Muscle of leg (tissue), 11 donors: Measurements from ENCODE around the gene PFN3. TPM values are rescaled to one million over a fixed set of nuclear protein-coding genes. Genes with fewer than 3 reads are reported as not detected.
"Not testable (repeated sequence)": the region's sequence is repeated elsewhere in the genome, so short reads cannot be mapped to it uniquely, and the experiment has no call there.

Source experiments
- DNase-seq: peaks from one replicate; pipeline ENCODE4 v3.0.0; 2013
- H3K27ac ChIP-seq: one replicate; pipeline ENCODE4 v1.5.1; 2013; ENCODE audit warnings: mild to moderate bottlenecking, low read length, control low read depth
- H3K27me3 ChIP-seq: one replicate; pipeline ENCODE4 v1.6.1; 2013; ENCODE audit warnings: low read length; ENCODE audit not compliant: control insufficient read depth, insufficient read depth
- H3K36me3 ChIP-seq: one replicate; pipeline ENCODE4 v1.6.1; 2013; ENCODE audit warnings: low read length; ENCODE audit not compliant: control insufficient read depth, insufficient read depth
- H3K4me1 ChIP-seq: one replicate; pipeline ENCODE4 v1.6.1; 2013; ENCODE audit warnings: low read length; ENCODE audit not compliant: control insufficient read depth, insufficient read depth
- H3K4me3 ChIP-seq: one replicate; pipeline ENCODE4 v1.5.1; 2013; ENCODE audit warnings: low read length, control low read depth
- H3K9me3 ChIP-seq: replicated peaks from 2 replicates; pipeline ENCODE4 v1.6.1; 2013; ENCODE audit warnings: low read depth, low read length; ENCODE audit not compliant: control insufficient read depth
- WGBS: methylation state at CpG from one replicate; pipeline ENCODE4 v1.1.5; 2013; ENCODE audit warnings: missing lambda C conversion rate; ENCODE audit not compliant: insufficient coverage; 5-methylcytosine and 5-hydroxymethylcytosine counted together
- polyA plus RNA-seq, 8 donors: library from polyadenylated mRNA; unstranded; fragments of 120-200 nt; gene quantifications; one replicate each; pipeline versions ENCODE4 v1.2.1 to v1.2.3, GENCODE V29; 2013; ENCODE audit warnings: inconsistent platforms in 1 of 8, low replicate concordance in 1 of 8; ENCODE audit not compliant: insufficient read length in 8 of 8, insufficient read depth in 1 of 8
- total RNA-seq: library from RNA; stranded (reverse); fragments of 120-200 nt; gene quantifications from one replicate; pipeline ENCODE4 v1.2.4, GENCODE V29; 2013

The PFN3 gene
- total and polyA plus RNA-seq, 9 donors: not detected

DNA sequence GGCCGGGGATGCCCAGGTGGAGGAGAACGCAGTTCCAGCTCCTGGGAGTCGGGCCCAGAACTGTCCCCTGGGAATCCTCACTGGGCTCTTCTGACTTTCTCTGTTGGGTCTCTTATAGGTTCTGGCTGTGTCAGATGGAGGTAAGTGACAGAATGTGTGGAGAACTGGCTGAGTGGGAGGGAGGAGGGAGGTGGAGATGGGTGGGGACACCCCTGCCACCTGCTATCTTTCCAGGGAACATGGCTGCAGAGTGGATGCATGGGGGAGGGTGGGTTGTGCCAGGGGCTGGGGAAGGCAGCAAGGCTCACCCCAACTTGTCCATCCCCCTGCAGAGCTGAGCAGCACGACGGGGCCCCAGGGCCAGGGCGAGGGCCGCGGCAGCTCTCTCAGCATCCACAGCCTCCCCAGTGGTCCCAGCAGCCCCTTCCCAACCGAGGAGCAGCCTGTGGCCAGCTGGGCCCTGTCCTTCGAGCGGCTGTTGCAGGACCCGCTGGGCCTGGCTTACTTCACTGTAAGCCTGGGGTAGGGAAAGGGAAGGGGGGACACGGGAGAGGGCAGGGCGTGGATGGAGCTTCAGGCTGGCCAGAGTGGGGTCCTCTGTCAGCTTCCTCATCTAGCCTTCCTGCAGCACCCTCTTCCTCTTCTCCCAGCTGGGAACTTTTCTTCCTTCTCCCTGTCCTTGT, 34.5 kb downstream of the PFN3 start:
- no peak overlapping the region for H3K4me3 ChIP-seq
- H3K9me3 ChIP-seq: no peaks in the 10 kb centered on the region
- H3K36me3 ChIP-seq: no peaks in the 10 kb centered on the region
- DNase-seq: no peak
- peaks cover 7% of the 10 kb centered on the region for H3K27me3 ChIP-seq
- WGBS: 57% methylated on average over 6 of the region's 14 CpGs
- peaks cover 57% of the 10 kb centered on the region for H3K4me1 ChIP-seq
- peak overlapping the region; percentile 97 for H3K27ac ChIP-seq

DNA sequence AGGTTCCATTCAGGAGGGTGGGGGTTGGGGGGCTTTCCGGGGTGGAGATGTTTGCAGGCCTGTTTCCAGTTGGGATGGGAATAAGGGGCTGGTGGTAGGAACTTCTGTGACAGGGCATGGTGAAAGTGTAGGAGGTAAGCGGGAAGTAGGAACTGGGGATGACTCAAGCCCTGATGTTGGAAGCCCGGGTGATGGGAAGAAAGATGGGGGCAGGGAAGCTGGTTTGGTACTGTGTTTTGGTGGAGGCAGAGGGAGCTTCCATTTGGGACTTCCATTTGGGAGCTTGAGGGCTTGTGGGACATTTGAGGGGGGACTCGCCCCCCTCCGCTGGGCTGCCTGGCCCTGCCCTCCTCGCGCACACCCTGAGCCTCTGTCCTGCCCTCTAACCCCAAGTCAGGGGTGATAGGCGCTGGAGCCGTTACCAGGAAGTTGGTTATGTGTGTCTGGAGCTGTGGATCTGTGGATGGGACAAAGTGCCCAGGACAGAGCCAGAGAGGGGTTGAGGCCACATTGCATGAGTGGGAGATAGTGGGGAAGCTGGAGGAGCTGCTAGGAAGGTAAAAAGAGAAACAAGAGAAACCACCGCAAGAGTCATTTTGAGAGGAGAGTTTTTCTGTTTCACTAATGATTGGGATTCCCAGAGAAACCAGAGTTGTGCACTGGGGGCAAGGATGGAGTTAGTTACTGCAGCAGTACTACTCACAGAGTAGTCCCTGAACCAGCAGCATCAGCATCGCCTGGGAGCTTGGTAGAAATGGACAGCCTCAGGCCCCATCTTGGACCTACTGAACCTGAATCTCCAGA, 36.1 kb downstream of the PFN3 start:
- peak; percentile 4 for DNase-seq
- Histone ChIP-seq H3K27ac (no peak overlapping the region), H3K4me3 (no peak overlapping the region), H3K36me3 (no peaks in the 10 kb centered on the region), H3K4me1 (peaks cover 45% of the 10 kb centered on the region), H3K9me3 (no peaks in the 10 kb centered on the region), H3K27me3 (peaks cover 7% of the 10 kb centered on the region)
- 81% methylated on average over 7 of the region's 11 CpGs for WGBS

DNA sequence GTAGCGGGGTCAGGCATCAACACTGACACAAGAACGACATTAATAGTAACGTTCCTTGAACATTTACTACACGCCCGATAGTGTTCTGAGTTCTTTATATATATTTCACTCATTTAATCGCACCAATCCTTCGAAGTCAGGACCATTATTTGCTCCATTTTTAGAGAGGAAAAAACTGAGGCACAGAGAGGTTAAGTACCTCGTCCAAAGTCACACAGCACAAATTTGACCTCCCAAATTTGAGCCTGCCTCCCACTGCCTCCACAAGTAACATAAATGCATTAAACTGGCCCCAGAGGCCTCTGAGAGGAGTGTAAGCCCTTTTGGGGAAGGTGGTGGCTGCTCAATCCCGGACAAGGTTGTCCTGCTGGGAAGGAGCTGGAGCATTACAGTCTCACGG, 36.9 kb downstream of the PFN3 start:
- Histone ChIP-seq H3K36me3 (no peaks in the 10 kb centered on the region), H3K27ac (no peak overlapping the region), H3K9me3 (no peaks in the 10 kb centered on the region), H3K4me3 (no peak overlapping the region), H3K4me1 (peaks cover 42% of the 10 kb centered on the region), H3K27me3 (peaks cover 9% of the 10 kb centered on the region)
- 27% methylated on average over 2 of the region's 10 CpGs for WGBS
- no peak for DNase-seq

DNA sequence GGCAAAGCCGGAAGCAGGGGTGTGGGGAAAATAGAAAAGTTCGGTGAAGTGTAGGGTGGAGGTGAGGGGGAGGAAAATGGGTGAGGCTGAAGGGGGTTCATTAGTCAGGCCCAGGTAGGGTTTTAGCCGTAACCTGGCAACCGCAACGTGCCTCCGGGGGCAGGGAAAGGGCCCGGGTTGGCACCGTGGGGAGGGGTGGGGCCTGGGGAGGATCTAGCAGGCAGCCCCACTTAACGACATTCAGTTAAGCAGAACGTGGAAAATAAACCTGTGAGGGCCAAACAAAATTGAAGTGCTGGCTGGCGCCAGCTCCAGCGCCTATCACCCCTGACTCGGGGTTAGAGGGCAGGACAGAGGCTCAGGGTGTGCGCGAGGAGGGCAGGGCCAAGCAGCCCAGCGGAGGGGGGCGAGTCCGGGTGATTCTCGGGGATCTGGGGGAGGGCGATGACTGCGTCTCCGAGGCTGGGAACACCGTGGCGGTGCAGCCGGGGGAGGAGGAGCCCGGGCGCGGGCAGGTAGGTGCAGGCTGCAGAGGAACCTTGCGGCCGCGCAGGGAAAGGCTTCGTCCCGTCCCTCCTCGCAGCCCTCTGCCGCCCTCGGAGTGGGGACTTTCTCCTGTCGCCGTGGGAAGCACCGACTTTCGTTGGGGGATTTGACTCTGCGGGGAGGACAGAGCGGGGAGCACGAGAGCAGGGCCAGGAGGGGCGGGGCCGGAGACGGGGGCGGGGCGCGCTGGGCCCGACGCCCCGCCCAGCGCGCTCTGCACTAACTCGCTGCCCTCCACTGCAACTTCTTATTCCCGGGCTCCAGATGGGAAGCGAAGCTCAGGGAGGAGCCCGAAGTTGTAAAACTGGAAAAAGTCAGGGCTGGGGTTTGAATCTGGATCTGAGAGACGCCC, 37.6 kb downstream of the PFN3 start:
- WGBS: 7% methylated on average over 40 of the region's 59 CpGs
- H3K27ac ChIP-seq: no peak overlapping the region
- DNase-seq: peak; percentile 62

DNA sequence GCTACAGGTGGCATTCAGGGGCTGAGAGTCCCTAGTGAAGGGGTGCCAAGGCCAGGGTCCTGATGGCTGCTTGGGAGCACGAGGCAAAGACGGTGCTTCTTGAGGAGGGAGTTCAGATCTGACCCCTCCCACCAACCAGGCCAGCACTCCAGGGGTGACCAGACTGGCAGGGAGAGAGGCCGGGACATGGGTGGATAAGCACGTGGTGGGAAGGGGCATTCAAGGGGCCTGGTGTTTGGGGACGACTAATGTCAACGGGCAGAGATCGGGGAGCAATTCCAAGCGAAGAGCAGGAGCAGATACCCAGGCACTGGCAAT, 38.2 kb downstream of the PFN3 start:
- no peak overlapping the region for H3K27ac ChIP-seq
- no peaks in the 10 kb centered on the region for H3K9me3 ChIP-seq
- H3K27me3 ChIP-seq: peaks cover 13% of the 10 kb centered on the region
- 46% methylated on average over 6 of the region's 8 CpGs for WGBS
- DNase-seq: peak; percentile 3
- H3K4me1 ChIP-seq: peaks cover 38% of the 10 kb centered on the region
- H3K4me3 ChIP-seq: no peak overlapping the region
- no peaks in the 10 kb centered on the region for H3K36me3 ChIP-seq

More for the DNA sequence above, 37.6 kb downstream of the PFN3 start:
- H3K36me3 ChIP-seq: no peaks in the 10 kb centered on the region
- peaks cover 43% of the 10 kb centered on the region for H3K4me1 ChIP-seq
- no peaks in the 10 kb centered on the region for H3K9me3 ChIP-seq
- H3K4me3 ChIP-seq: peak overlapping the region; percentile 35
- peaks cover 11% of the 10 kb centered on the region for H3K27me3 ChIP-seq

DNA sequence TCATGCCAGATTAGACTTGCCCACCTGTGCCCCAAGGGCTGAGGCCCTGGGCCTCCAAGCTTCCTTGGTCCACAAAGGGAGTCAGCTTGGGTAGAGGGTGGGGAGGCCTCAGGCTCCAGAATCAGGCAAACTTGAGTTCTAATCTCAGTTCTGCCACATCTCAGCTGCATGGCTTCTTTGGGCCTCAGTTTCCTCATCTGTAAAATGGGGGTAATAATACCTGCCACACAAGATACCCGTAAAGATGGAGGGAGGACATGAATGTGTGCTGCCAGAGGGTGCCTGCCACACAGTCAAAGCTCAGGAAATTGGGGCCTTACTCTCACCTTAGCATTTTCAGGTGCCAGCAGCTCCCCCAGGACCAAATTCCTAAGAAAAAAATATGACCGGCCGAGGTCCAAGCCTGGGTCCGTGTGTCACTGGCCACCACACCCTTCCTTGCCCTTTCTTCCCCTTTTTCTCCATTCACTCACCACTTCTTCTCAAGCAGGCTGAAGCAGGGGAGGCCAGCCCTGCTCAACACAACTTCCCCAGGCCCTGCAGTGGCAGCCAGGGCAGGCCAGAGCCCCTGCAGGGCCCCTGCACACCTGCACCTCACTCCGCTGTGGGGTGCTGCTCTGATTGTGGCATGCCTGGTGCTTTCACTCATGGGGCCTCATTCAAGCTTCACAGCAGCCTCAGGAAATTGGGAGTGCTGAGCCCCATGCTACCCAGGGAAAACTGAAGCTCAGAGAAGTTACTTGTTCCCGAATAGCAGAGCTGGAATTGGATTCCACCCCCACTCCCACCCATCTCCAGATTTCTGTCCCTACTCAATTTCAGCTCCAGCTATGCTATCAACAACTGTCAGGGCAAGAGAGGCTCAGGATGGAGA, 38.8 kb downstream of the PFN3 start:
- no peaks in the 10 kb centered on the region for H3K36me3 ChIP-seq
- no peak overlapping the region for H3K27ac ChIP-seq
- WGBS: 64% methylated on average over 4 of the region's 6 CpGs
- H3K4me1 ChIP-seq: peaks cover 37% of the 10 kb centered on the region
- peaks cover 13% of the 10 kb centered on the region for H3K27me3 ChIP-seq
- no peak overlapping the region for H3K4me3 ChIP-seq
- no peak for DNase-seq
- H3K9me3 ChIP-seq: no peaks in the 10 kb centered on the region

DNA sequence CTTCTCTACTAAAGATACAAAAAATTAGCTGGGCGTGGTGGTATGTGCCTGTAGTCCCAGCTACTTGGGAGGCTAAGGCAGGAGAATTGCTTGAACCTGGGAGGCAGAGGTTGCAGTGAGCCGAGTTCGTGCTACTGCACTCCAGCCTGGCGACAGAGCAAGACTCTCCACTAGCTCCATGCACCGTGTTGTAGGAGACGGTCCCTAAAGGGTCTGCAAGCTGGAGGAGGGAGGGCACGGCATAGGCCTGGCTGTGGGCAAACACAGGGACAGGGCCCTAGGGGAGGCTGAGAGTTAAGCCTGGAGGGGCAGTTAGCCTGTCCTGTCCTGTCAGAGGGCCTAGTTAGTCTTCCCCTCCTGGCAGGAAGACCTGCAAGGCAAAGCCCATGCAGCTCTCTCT, 39.7 kb downstream of the PFN3 start:
- not testable (repeated sequence) for H3K36me3 ChIP-seq, H3K4me3 ChIP-seq, H3K9me3 ChIP-seq, H3K27ac ChIP-seq, DNase-seq
- Histone ChIP-seq H3K4me1 (peaks cover 28% of the 10 kb centered on the region), H3K27me3 (peaks cover 13% of the 10 kb centered on the region)
- 86% methylated on average over 6 of the region's 7 CpGs for WGBS

DNA sequence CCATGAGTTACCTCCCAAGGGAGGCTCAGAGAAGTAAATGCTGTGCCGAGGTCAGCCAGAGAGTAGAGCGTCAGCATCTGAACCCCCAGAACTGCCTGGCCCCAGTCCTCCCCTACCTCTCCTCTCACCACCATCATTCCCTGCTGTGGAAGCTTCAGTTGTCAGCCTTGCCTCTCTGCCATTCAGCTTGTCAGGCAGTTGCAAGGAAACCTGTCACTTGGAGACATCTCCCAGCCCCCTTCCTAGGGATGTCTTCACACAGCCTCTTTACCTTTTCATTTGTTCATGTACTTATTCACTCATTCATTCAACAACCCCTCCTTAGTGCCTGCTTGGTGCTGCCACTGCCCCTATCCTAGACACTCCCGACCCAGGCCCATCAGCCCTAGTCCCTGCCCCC, 40.6 kb downstream of the PFN3 start:
- Histone ChIP-seq H3K4me3 (no peak overlapping the region), H3K9me3 (no peaks in the 10 kb centered on the region), H3K27ac (no peak overlapping the region), H3K36me3 (no peaks in the 10 kb centered on the region), H3K27me3 (peaks cover 13% of the 10 kb centered on the region), H3K4me1 (peaks cover 25% of the 10 kb centered on the region)
- 75% methylated on average over 3 of the region's 3 CpGs for WGBS
- no peak for DNase-seq

DNA sequence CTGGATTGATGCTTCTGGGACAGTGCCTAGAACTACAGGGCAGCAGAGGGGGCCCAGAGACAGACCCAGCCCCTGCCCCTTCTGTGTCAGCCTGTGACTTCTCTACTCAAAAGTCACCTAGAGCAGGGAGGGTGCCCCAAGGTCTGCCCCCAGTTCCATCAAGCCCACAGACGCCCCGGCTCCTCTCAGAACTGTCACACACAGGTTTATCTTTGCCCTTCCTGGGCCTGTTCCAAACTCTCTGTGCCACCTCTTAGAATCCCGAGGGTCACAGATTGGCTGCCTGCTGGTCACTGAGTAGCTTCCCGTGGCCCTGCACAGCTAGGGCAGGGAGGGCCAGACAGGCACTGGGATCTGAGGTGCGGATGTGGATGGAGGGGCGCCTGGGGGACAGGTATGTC, 41.0 kb downstream of the PFN3 start:
- no peaks in the 10 kb centered on the region for H3K36me3 ChIP-seq
- H3K27ac ChIP-seq: no peak overlapping the region
- peaks cover 25% of the 10 kb centered on the region for H3K4me1 ChIP-seq
- no peak for DNase-seq
- peaks cover 13% of the 10 kb centered on the region for H3K27me3 ChIP-seq
- H3K9me3 ChIP-seq: no peaks in the 10 kb centered on the region
- no peak overlapping the region for H3K4me3 ChIP-seq
- 79% methylated on average over 3 of the region's 6 CpGs for WGBS
